Keratinocyte (primary cell): ENCODE results near the gene AADACL3. TPM values are rescaled to one million over a fixed set of nuclear protein-coding genes. Genes with fewer than 3 reads are reported as not detected.

Experiments used
- DNase-seq: peaks from one replicate; pipeline ENCODE4 v3.0.0-alpha.2; 2011; ENCODE audit warnings: low read depth, missing footprints, low spot score
- FAIRE-seq: peaks from 2 replicates; lab custom pipeline; 2011; peaks lifted over from hg19 to GRCh38; lab: Jason Lieb, UNC
- H2AFZ ChIP-seq: 2 replicates; pipeline ENCODE4 v1.6.0; 2012; ENCODE audit warnings: low read length, control low read depth, inconsistent platforms; ENCODE audit not compliant: control insufficient read depth
- H3K27ac ChIP-seq: 2 replicates; pipeline ENCODE4 v1.5.1; 2011; ENCODE audit warnings: low read length; ENCODE audit not compliant: control insufficient read depth, insufficient read depth
- H3K27me3 ChIP-seq: 3 replicates; pipeline ENCODE4 v1.6.0; 2011; ENCODE audit warnings: low read length; ENCODE audit not compliant: control insufficient read depth, insufficient read depth; ENCODE audit errors: extremely low read depth
- H3K36me3 ChIP-seq, 2 experiments: 2 replicates in 1 of 2; 3 replicates in 1 of 2; pipeline ENCODE4 v1.5.1; 2011; ENCODE audit warnings: low read length in 2 of 2, mild to moderate bottlenecking in 1 of 2; ENCODE audit not compliant: control insufficient read depth in 2 of 2, insufficient read depth in 2 of 2; ENCODE audit errors: extremely low read depth in 1 of 2
- H3K4me1 ChIP-seq: 3 replicates; pipeline ENCODE4 v1.5.1; 2011; ENCODE audit warnings: low read length; ENCODE audit not compliant: control insufficient read depth, insufficient read depth; ENCODE audit errors: extremely low read depth
- H3K4me2 ChIP-seq: 3 replicates; pipeline ENCODE4 v1.6.0; 2011; ENCODE audit warnings: low read depth, low read length; ENCODE audit not compliant: control insufficient read depth, insufficient read depth; ENCODE audit errors: extremely low read depth
- H3K4me3 ChIP-seq, 3 experiments: fragments of 200-600 bp in 1 of 3; sonication (generic) in 1 of 3; 2 replicates in 2 of 3; 3 replicates in 1 of 3; pipeline ENCODE4 v1.5.1; 2011 to 2016; ENCODE audit warnings: low read length in 3 of 3, mild to moderate bottlenecking in 3 of 3, control low read depth in 2 of 3, inconsistent platforms in 1 of 3, low read depth in 1 of 3, mixed read lengths in 1 of 3, mixed run types in 1 of 3, moderate library complexity in 1 of 3; ENCODE audit not compliant: control insufficient read depth in 2 of 3, insufficient read depth in 2 of 3; ENCODE audit errors: extremely low read depth in 1 of 3
- H3K79me2 ChIP-seq: 2 replicates; pipeline ENCODE4 v1.6.0; 2012; ENCODE audit warnings: low read length; ENCODE audit not compliant: control insufficient read depth, insufficient read depth
- H3K9ac ChIP-seq: 3 replicates; pipeline ENCODE4 v1.6.0; 2011; ENCODE audit warnings: low read length; ENCODE audit not compliant: control insufficient read depth, insufficient read depth; ENCODE audit errors: extremely low read depth
- H3K9me1 ChIP-seq: 3 replicates; pipeline ENCODE4 v1.6.0; 2011; ENCODE audit warnings: low read length; ENCODE audit not compliant: control insufficient read depth, insufficient read depth; ENCODE audit errors: extremely low read depth
- H3K9me3 ChIP-seq: 2 replicates; pipeline ENCODE4 v1.5.1; 2012; ENCODE audit warnings: low read depth, low read length; ENCODE audit not compliant: control insufficient read depth
- H4K20me1 ChIP-seq: 3 replicates; pipeline ENCODE4 v1.6.0; 2011; ENCODE audit warnings: low read length; ENCODE audit not compliant: control insufficient read depth, insufficient read depth; ENCODE audit errors: extremely low read depth
- EZH2 ChIP-seq: IDR thresholded peaks from one replicate; pipeline ENCODE4 v1.6.1; 2012; ENCODE audit warnings: inconsistent platforms, mild to moderate bottlenecking, low read length, moderate library complexity
- dilution Hi-C: fragments of 300-500 bp; cut with MboI; formaldehyde crosslinking; loops from one replicate; pipeline ENCODE4 v1.7.0; 2020; ENCODE audit warnings: low sequenced_read_pairs; ENCODE audit not compliant: extremely low pct_ligation_motif_present
- polyA plus RNA-seq, 5 experiments: library from polyadenylated mRNA; depleted of rRNA in 3 of 5; stranded (reverse) in 3 of 5; stranded (forward) in 1 of 5; unstranded in 1 of 5; fragments of >200 nt; gene quantifications; 1 replicate in 1 of 5; 2 replicates in 3 of 5; 3 replicates in 1 of 5; pipeline versions ENCODE4 v1.2.1 to v1.2.3, GENCODE V29; 2011 to 2012; ENCODE audit warnings: missing spikeins in 2 of 5, low read depth in 1 of 5, low replicate concordance in 1 of 5
- TF ChIP-seq, protein P1 (sequence below), 3 experiments: IDR thresholded peaks in 1 of 3; conservative IDR thresholded peaks in 1 of 3; optimal IDR thresholded peaks in 1 of 3; 2 replicates in 2 of 3; 3 replicates in 1 of 3; pipeline versions ENCODE3 to v1.5.1; 2011; ENCODE audit warnings: low read length in 3 of 3, mild to moderate bottlenecking in 3 of 3, moderate library complexity in 2 of 3, control low read depth in 1 of 3, inconsistent platforms in 1 of 3; ENCODE audit not compliant: insufficient read depth in 2 of 3; ENCODE audit errors: extremely low read depth in 1 of 3

Gene AADACL3
- polyA plus RNA-seq, 1 donor (not counting 4 experiments of a cell fraction or from before 2014, with no cell fraction given), result 0.03 TPM

- H3K4me3 ChIP-seq, result no peak overlapping the region
- H3K4me2 ChIP-seq, result no peak overlapping the region
- no peak overlapping the region for H2AFZ ChIP-seq
- no peak overlapping the region for H3K9ac ChIP-seq
- H3K27me3 ChIP-seq, result no peaks in the 10 kb centered on the region
- no peaks in the 10 kb centered on the region for H4K20me1 ChIP-seq
- H3K9me3 ChIP-seq, result no peaks in the 10 kb centered on the region
- H3K36me3 ChIP-seq, result no peaks in the 10 kb centered on the region
- no peak for FAIRE-seq
- dilution Hi-C loops, result no loop called here
- no peak overlapping the region for H3K27ac ChIP-seq
- no peaks in the 10 kb centered on the region for H3K4me1 ChIP-seq
- no peak for DNase-seq
- no peaks in the 10 kb centered on the region for H3K79me2 ChIP-seq
- TF ChIP-seq, protein P1, sequence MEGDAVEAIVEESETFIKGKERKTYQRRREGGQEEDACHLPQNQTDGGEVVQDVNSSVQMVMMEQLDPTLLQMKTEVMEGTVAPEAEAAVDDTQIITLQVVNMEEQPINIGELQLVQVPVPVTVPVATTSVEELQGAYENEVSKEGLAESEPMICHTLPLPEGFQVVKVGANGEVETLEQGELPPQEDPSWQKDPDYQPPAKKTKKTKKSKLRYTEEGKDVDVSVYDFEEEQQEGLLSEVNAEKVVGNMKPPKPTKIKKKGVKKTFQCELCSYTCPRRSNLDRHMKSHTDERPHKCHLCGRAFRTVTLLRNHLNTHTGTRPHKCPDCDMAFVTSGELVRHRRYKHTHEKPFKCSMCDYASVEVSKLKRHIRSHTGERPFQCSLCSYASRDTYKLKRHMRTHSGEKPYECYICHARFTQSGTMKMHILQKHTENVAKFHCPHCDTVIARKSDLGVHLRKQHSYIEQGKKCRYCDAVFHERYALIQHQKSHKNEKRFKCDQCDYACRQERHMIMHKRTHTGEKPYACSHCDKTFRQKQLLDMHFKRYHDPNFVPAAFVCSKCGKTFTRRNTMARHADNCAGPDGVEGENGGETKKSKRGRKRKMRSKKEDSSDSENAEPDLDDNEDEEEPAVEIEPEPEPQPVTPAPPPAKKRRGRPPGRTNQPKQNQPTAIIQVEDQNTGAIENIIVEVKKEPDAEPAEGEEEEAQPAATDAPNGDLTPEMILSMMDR (optimal IDR thresholded peaks at IDR 0.05 in 1 of 3, IDR thresholded peaks at IDR 0.05 in 1 of 3, conservative IDR thresholded peaks at IDR 0.05 in 1 of 3; ENCODE audit: extremely low read depth in 1 of 3, insufficient read depth in 2 of 3, low read length in 3 of 3), result no peak
- no peak for TF ChIP-seq EZH2
- no peaks in the 10 kb centered on the region for H3K9me1 ChIP-seq
These were observed 47.6 kb downstream of the AADACL3 start for GRCh38 chr1:12763479-12763878.

DNA sequence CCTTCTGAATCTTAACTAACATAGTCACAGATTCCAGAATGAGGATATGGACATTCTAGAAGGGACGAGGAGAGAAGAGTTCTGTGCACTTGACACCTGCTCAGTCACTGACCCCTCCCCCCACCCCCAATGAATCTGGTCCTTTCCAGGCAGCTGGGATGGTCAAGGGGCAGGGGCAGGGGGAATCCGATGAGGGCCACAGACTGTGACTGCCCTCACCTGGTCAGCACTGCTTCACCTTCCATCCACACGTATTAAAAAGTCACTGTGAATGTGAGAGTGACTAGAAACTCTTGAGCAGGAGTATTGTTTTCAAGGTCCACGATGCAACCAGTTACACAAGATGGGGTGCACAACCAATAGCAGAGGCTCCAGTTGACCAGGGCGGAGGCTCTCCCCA, 48.1 kb downstream of the AADACL3 start:
- TF ChIP-seq, protein P1 (optimal IDR thresholded peaks at IDR 0.05 in 1 of 3, IDR thresholded peaks at IDR 0.05 in 1 of 3, conservative IDR thresholded peaks at IDR 0.05 in 1 of 3; ENCODE audit: extremely low read depth in 1 of 3, insufficient read depth in 2 of 3, low read length in 3 of 3), result no peak
- no peak for TF ChIP-seq EZH2
- Histone ChIP-seq H3K79me2 (no peaks in the 10 kb centered on the region), H3K9me3 (no peaks in the 10 kb centered on the region), H4K20me1 (no peaks in the 10 kb centered on the region), H3K4me1 (no peaks in the 10 kb centered on the region), H3K4me3 (no peak overlapping the region), H3K36me3 (no peaks in the 10 kb centered on the region), H2AFZ (no peak overlapping the region), H3K27ac (no peak overlapping the region), H3K4me2 (no peak overlapping the region), H3K9ac (no peak overlapping the region), H3K27me3 (no peaks in the 10 kb centered on the region), H3K9me1 (no peaks in the 10 kb centered on the region)
- FAIRE-seq, result no peak
- DNase-seq, result no peak
- dilution Hi-C loops, result no loop called here
